OCI-LY3 (cell line): ENCODE results near the gene TULP1.

Experiments
- H2AFZ ChIP-seq: fragments of 200-600, 300-600 bp; shearing (Covaris generic); 2 replicates; pipeline ENCODE4 v1.6.0; 2014; ENCODE audit warnings: antibody characterized with exemption, low read depth, low read length
- H3K27ac ChIP-seq: fragments of 200-600, 300-600 bp; sonication (generic); 2 replicates; pipeline ENCODE4 v1.5.1; 2014; ENCODE audit warnings: mild to moderate bottlenecking, low read length, moderate library complexity, mixed read lengths
- H3K27me3 ChIP-seq: fragments of 200-600, 300-600 bp; sonication (generic); 2 replicates; pipeline ENCODE4 v1.6.1; 2014; ENCODE audit warnings: low read depth, low read length, mixed read lengths
- H3K36me3 ChIP-seq: fragments of 200-600, 300-600 bp; sonication (generic); replicated peaks from 2 replicates; pipeline ENCODE3; 2014; ENCODE audit warnings: low read depth, low read length, mixed read lengths
- H3K4me1 ChIP-seq: fragments of 300-600, 200-600 bp; sonication (generic); 2 replicates; pipeline ENCODE4 v1.6.1; 2014; ENCODE audit warnings: low read length, mixed read lengths
- H3K4me2 ChIP-seq: fragments of 200-600, 300-600 bp; sonication (generic); 2 replicates; pipeline ENCODE4 v1.6.1; 2014; ENCODE audit warnings: low read length, mixed read lengths
- H3K4me3 ChIP-seq: fragments of 300-600, 200-600 bp; sonication (generic); 2 replicates; pipeline ENCODE4 v1.5.1; 2014; ENCODE audit warnings: antibody characterized with exemption, mild to moderate bottlenecking, low read length, moderate library complexity
- H3K79me2 ChIP-seq: fragments of 300-600, 200-600 bp; shearing (Covaris generic); 2 replicates; pipeline ENCODE4 v1.6.1; 2014; ENCODE audit warnings: mild to moderate bottlenecking, low read length, mixed read lengths
- H3K9ac ChIP-seq: fragments of 300-600, 200-600 bp; shearing (Covaris generic); 2 replicates; pipeline ENCODE4 v1.6.0; 2014; ENCODE audit warnings: mild to moderate bottlenecking, low read length, moderate library complexity
- H3K9me3 ChIP-seq: fragments of 200-600, 300-600 bp; shearing (Covaris generic); 2 replicates; pipeline ENCODE4 v1.6.1; 2014; ENCODE audit warnings: low read length, mixed read lengths; ENCODE audit not compliant: insufficient read depth
- H4K20me1 ChIP-seq: fragments of 200-600, 300-600 bp; sonication (generic); 2 replicates; pipeline ENCODE4 v1.6.1; 2016; ENCODE audit warnings: low read length, mixed read lengths; ENCODE audit not compliant: insufficient read depth
- CTCF ChIP-seq: fragments of 200-600, 300-600 bp; sonication (generic); IDR thresholded peaks from 2 replicates; pipeline ENCODE4 v1.5.1; 2014; ENCODE audit warnings: antibody characterized with exemption, low read length, low read depth
- EZH2phosphoT487 ChIP-seq: fragments of 200-600 bp; shearing (Covaris generic); IDR thresholded peaks from 2 replicates; pipeline ENCODE4 v1.6.1; 2018; ENCODE audit warnings: antibody characterized with exemption, mixed run types, low read depth

TULP1 gene

GRCh38 chr6:35512740-35513139 lies at the start of gene TULP1:
TSS of gene TULP1 (minus strand) at chr6:35512896. CDS start at chr6:35512858, 38 bp downstream.
- TF ChIP-seq CTCF = no peak
- TF ChIP-seq EZH2phosphoT487 = no peak
- no peak within 1 kb of the TSS for H3K4me2 ChIP-seq
- H3K36me3 ChIP-seq = no peaks in the 10 kb centered on the region
- no peaks in the 10 kb centered on the region for H4K20me1 ChIP-seq
- no peaks in the 10 kb centered on the region for H3K4me1 ChIP-seq
- no peak within 1 kb of the TSS for H3K4me3 ChIP-seq
- no peaks in the 10 kb centered on the region for H3K9me3 ChIP-seq
- H2AFZ ChIP-seq = no peak within 1 kb of the TSS
- H3K27me3 ChIP-seq = 0 out of 2 replicates have a peak, but pooled peaks cover 2% of the 10 kb centered on the region
- H3K79me2 ChIP-seq = no peaks in the 10 kb centered on the region
- no peak within 1 kb of the TSS for H3K9ac ChIP-seq
- H3K27ac ChIP-seq = no peak within 1 kb of the TSS

- H2AFZ ChIP-seq = no peak overlapping the region
- no peak overlapping the region for H3K4me2 ChIP-seq
- H3K79me2 ChIP-seq = no peaks in the 10 kb centered on the region
- no peaks in the 10 kb centered on the region for H4K20me1 ChIP-seq
- H3K9ac ChIP-seq = no peak overlapping the region
- H3K27ac ChIP-seq = no peak overlapping the region
- peaks cover 25% of the 10 kb centered on the region for H3K27me3 ChIP-seq
- H3K4me1 ChIP-seq = peaks cover 47% of the 10 kb centered on the region
- no peaks in the 10 kb centered on the region for H3K9me3 ChIP-seq
- TF ChIP-seq EZH2phosphoT487 = no peak
- TF ChIP-seq CTCF = no peak
- no peak overlapping the region for H3K4me3 ChIP-seq
- peaks cover 5% of the 10 kb centered on the region for H3K36me3 ChIP-seq
These were observed 49.4 kb upstream of the TULP1 start for GRCh38 chr6:35562060-35562459.

GRCh38 chr6:35561113-35561512 lies 48.4 kb upstream of the TULP1 start:
- H2AFZ ChIP-seq = no peak overlapping the region
- no peak overlapping the region for H3K9ac ChIP-seq
- no peak overlapping the region for H3K27ac ChIP-seq
- peaks cover 47% of the 10 kb centered on the region for H3K4me1 ChIP-seq
- no peak overlapping the region for H3K4me3 ChIP-seq
- 0 out of 2 replicates have a peak overlapping the region, but pooled peaks have one; percentile 2 for H3K4me2 ChIP-seq
- no peaks in the 10 kb centered on the region for H3K79me2 ChIP-seq
- H3K36me3 ChIP-seq = no peaks in the 10 kb centered on the region
- H3K27me3 ChIP-seq = peaks cover 25% of the 10 kb centered on the region
- H4K20me1 ChIP-seq = no peaks in the 10 kb centered on the region
- no peaks in the 10 kb centered on the region for H3K9me3 ChIP-seq
- no peak for TF ChIP-seq EZH2phosphoT487
- TF ChIP-seq CTCF = no peak

DNA sequence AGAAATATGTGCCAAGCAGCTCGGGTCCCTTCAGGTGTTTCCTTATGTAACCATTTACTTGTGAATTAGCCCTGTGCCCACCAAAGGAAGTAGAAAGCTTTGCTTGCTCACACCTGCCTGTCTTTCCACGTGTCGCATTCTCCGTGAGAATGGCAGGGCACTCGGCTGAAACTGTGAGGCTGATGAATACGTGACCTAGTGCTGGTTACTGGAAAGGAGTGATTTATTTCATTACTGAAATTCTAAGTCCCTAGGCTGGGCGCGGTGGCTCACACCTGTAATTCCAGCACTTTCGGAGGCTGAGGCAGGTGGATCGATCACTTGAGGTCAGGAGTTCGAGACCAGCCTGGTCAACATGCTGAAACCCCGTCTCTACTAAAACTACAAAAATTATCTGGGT lies 45.9 kb upstream of the TULP1 start:
- peaks cover 13% of the 10 kb centered on the region for H3K27me3 ChIP-seq
- no peaks in the 10 kb centered on the region for H3K36me3 ChIP-seq
- TF ChIP-seq EZH2phosphoT487 = no peak
- TF ChIP-seq CTCF = no peak
- peaks cover 45% of the 10 kb centered on the region for H3K4me1 ChIP-seq
- no peaks in the 10 kb centered on the region for H3K79me2 ChIP-seq
- no peaks in the 10 kb centered on the region for H4K20me1 ChIP-seq
- no peak overlapping the region for H3K9ac ChIP-seq
- H2AFZ ChIP-seq = no peak overlapping the region
- H3K27ac ChIP-seq = no peak overlapping the region
- H3K9me3 ChIP-seq = no peaks in the 10 kb centered on the region
- peak overlapping the region; percentile 52 for H3K4me2 ChIP-seq
- no peak overlapping the region for H3K4me3 ChIP-seq
